ENCODE measurements around the gene RHOF.

The RHOF gene, protein sequence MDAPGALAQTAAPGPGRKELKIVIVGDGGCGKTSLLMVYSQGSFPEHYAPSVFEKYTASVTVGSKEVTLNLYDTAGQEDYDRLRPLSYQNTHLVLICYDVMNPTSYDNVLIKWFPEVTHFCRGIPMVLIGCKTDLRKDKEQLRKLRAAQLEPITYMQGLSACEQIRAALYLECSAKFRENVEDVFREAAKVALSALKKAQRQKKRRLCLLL

DNA sequence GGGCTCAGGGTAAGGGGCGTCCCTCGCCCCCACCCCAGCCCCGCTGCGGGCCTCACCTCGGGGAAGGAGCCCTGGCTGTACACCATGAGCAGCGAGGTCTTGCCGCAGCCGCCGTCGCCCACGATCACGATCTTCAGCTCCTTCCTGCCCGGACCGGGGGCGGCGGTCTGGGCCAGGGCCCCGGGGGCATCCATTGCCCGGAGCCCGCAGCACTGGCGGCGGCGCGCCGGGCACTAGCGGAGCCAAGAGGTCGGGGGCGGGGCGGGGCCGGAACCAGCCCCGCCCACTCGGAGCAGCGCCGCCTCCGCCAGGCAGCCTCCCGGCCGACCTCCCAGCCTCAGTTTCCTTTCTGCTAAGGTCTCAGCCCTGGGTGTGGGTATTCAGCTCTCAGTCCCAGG, at the start of gene RHOF:
TSS of gene RHOF (minus strand) at position 249 of the 398 bp plus-strand sequence. CDS start at position 194, 55 bp downstream.
- ATAC-seq (peak; percentile 6), DNase-seq (peak; percentile 84)

DNA sequence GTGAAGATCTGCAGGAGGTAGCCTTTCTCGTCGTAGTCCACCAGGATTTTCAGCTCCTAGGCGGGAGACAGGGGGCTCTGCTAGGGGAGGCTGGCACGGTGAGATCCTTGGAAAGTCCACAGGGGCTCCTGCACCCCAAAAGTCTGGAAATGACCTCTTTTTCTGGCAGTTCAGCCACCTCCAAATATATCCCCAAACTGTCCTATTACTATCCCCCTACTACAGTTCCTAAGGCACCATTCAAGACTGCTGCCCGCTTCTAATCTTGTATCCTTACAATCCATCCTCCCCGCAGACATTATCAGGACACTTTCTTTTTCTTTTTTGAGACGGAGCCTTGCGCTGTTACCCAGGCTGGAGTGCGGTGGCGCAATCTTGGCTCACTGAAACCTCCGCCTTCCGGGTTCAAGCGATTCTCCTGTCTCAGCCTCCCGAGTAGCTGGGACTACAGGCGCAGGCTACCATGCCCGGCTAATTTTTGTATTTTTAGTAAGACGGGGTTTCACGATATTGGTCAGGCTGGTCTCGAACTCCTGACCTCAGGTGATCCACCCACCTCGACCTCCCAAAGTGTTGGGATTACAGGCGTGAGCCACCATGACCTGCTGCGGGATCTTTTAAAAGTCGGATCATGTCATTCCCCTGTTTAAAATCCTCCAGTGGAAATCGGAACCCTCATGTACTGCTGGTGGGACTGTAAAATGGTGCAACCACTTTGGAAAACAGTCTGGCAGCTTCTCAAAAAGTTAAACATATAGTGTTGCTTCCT, 46.7 kb upstream of the RHOF start:
- ATAC-seq: no peak

DNA sequence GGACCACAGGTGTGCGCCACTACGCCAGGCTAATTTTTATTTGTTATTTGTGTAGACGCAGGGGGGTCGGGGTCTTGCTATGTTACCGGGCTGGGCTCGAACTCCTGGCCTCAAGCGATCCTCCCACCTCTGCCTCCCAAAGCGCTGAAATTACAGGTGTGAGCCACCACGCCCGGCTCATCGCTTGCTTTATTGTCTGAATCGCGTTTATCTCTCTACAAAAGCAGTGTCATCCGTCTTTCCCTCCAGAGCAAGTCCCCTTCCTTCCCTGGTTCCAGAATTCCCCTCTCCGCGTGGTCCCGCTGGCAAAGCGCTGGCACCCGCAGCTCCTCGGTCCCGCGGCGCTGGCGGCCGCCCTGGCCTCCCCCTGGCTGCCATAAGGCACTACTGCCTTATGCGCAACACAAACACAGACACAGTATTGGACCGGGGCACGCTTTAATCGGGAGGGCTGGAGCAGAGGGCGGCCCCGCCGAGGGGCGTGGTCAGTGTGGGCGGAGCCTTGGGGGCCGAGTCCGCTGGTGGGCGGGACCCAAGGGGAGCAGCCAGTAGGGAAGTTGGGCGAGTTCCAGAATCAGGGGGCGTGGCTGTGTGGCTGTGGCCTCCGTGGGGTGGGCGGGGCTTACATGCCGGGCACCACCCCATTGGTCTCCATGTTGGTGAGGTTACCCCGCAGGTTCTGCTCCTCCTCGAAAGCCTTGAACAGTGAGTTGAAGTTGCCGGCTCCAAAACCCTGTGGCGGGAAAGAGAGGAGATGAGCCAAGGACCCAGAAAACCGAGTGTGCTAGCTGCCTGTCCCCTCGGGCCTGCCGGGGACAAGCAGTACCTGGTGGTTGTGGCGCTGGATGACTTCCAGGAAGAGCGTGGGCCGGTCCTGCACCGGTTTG, 45.9 kb upstream of the RHOF start:
- peak; percentile 98 for ATAC-seq

More for the DNA sequence above, 46.7 kb upstream of the RHOF start:
- no peak for DNase-seq

DNA sequence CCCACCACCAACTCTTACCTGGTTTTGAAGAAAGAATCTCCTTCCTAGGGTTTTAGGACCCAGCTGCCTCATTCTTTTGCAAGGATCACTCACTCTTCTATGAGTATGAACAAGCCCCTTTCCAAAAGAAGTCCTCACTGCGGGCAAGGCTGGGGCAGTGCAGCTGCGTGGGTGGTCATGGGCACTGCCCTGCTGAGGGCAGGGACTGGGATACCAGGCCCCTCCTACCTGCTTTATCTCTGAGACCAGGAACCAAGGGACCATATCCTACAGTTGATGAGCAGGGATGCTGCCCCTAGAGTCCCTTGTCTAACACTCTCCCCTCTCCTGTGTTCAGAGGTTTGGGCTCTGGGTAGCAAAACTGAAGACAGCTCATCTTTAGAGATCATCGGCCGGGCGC, 44.6 kb upstream of the RHOF start:
- ATAC-seq: no peak
- no peak for DNase-seq

More for the DNA sequence above, 45.9 kb upstream of the RHOF start:
- peak; percentile 100 for DNase-seq

DNA sequence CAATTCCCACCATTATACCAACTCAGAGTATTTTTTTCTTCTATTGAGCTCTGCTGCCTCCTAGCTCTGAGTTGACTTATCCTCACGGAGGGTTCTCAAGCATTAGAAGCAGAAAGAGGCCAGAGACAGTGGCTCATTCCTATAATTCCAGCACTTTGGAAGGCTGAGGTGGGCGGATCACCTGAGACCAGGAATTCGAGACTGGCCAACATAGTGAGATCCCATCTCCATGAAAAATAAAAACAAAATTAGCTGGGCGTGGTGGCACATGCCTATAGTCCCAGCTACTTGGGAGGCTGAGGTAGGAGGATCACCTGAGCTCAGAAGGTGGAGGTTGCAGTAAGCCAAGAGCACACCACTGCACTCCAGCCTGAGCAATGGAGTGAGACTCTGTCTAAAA, 44.2 kb upstream of the RHOF start:
- DNase-seq (no peak), ATAC-seq (no peak)

DNA sequence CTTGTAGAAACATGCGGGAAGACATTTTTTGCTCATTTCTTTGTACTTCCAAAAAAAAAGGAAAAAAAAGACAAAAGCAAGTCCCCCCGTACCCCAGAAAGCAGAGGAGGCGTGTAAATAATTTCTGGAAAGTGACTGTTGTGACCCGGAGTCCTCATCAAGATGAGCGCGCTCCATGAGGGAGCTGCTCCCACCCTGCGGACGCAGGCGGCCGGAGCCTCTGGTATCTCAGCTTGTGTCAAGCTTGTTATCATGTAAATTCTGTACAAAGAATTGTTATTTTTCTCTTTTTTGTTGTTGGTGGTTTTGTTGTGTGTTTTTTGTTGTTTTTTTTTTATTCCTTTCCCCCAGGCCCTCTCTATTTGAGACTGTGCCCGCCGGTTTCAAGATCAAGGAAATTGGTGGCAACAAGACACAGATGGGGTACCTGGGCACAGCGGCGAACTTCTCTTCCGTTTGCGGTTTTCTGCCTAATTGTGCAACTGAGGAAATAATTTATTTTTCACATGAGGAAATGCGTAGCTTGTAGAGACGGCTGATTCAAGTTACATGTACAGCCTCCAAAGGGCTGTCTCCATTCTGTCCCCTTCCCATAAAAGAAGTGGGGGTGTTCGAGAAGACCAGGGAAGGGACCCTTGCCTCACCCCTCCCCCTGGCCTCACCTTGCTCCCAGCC, 38.2 kb upstream of the RHOF start:
- ATAC-seq (no peak), DNase-seq (no peak)

DNA sequence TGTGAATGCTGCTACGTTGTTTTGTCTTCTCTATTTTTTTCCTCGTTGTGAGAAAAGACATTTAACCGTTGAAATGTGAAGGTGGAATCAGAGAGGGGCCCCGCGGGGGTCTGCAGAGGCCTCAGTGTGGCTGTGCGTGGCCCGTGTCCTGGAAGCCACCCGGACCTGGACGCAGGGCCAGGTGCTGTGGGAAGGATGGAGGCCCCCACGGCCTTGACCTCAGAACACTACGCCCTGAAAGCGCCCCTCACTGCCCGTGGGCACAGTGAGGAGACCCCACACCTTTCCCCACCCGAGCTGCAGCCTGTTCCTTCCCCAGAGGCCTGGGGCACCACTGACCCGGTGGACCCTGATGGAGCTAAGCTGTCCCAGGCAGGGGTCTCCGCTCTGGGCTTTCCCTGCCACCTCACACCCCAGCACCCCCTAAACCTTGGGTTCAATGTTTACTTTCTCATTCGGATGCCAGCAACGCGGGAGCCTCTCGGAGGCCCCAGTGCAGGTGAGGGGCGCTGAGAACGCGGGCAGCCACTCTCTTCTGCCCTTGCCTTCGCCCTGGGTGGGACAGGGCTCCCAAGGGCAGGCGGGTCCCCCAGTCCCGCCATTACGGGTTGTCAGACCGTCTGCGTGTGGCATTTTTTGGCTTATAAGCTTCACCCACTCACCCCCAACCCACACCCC, 37.2 kb upstream of the RHOF start:
- DNase-seq (no peak), ATAC-seq (no peak)

DNA sequence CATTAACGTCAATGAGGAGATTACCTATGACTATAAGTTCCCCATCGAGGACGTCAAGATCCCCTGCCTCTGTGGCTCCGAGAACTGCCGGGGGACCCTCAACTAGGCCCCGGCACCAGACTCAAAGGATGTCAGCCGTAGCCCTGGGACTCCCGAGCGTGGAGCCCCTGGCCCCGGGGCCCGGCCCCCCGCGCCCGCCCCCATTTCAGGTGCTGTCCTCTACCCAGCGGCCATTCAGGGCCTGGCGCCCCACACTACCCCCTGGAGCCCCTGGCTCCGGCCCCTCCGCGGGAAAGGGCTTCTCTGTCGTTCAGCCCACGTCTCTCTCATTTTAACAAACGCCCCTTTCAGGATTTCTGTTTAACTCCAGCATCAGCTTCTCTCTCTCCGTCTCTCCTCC, 36.6 kb upstream of the RHOF start:
- DNase-seq (no peak), ATAC-seq (no peak)

DNA sequence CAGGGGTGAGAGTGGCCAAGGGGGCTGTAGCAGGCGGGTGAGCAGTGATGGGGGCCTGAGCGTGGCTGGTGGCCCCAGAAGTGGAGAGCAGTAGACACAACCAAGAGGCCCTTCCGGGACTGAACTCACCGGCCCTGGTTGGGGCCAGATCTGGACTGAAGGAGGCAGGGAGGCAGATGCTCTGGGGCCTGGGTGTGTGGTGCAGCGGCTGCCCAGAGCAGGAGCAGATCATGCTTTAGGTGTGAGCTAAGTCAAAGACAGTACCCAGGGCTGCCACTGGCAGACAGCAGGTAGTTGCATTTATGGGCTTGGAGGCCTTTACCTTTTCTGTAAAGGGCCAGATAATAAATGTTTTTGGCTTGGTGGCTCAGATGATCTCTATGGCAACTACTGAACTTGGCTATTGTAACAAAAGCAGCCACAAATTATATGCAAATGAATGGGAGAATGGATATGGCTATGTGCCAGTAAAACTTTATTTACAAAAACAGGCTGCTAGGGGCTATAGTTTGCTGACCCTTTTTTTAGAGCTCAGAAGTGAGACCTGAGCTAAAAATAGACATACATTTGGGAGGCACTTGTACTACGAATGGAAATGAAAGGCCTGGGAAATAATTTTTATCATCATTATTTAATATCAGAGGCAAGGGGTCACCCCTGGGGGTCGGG, 35.9 kb upstream of the RHOF start:
- no peak for DNase-seq
- ATAC-seq: no peak

DNA sequence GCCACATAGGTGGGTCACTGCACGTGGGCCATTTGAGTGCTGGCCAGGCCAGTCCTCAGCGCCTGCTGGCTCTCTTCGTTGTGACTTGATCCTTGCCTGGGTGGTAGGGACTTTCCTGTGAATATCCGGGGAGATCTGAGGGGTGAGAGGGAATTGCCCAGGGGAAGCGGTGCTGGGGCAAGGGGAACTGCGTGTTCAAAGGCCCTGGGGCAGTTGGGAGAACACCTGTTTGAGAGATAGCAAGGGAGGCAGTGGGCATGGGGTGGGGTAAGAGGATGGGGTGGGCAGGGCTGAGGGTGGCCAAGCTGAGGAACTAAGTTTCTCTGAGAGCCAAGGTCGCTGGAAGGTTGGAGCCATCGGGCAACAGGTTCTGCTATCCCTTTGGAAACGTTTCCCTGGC, 35.3 kb upstream of the RHOF start:
- ATAC-seq (no peak), DNase-seq (no peak)

DNA sequence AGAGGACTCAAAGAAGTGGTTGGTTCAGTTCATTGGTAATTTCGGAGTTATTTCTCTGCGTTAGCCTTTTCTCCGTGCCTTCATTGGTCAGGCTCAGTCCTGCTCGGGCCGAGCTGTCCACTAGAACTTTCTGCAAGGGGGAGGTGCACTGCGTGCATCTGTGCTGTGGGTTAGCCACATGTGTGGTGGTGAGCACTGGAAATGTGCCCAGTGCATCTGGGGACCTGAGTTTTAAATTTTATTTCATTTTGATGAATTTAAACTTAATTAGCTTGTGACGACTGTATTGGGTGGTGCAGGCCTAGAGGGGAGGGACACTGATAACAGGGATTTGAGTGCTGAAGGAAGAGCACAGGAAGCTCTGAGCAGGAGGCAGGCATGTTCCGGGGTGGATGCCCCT, 34.8 kb upstream of the RHOF start:
- DNase-seq (no peak), ATAC-seq (no peak)

DNA sequence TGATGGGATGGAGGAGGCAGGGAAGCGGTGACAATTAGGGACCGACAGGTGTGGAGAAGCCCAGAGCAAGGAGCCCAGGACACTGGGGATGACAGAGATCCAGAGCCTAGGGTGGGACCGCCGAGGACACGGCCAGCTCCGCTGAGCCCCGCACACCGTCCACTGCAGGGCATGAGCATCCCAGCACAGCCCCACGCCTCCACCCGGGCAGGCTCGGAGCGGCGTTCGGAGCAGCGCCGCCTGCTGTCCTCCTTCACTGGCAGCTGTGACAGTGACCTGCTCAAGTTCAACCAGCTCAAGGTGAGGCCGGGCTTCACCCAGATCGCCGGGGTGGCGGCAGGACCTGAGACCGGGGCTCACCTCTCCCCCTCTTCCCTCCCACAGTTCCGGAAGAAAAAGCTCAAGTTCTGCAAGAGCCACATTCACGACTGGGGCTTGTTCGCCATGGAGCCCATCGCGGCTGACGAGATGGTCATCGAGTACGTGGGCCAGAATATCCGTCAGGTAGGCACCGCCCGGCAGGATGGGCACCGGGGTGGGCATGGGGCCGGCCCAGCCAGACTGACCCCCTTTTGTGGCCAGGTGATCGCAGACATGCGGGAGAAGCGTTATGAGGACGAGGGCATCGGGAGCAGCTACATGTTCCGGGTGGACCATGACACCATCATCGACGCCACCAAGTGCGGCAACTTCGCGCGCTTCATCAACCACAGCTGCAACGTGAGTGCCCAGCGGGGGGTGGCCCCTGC, 34.0 kb upstream of the RHOF start:
- DNase-seq (no peak), ATAC-seq (no peak)

DNA sequence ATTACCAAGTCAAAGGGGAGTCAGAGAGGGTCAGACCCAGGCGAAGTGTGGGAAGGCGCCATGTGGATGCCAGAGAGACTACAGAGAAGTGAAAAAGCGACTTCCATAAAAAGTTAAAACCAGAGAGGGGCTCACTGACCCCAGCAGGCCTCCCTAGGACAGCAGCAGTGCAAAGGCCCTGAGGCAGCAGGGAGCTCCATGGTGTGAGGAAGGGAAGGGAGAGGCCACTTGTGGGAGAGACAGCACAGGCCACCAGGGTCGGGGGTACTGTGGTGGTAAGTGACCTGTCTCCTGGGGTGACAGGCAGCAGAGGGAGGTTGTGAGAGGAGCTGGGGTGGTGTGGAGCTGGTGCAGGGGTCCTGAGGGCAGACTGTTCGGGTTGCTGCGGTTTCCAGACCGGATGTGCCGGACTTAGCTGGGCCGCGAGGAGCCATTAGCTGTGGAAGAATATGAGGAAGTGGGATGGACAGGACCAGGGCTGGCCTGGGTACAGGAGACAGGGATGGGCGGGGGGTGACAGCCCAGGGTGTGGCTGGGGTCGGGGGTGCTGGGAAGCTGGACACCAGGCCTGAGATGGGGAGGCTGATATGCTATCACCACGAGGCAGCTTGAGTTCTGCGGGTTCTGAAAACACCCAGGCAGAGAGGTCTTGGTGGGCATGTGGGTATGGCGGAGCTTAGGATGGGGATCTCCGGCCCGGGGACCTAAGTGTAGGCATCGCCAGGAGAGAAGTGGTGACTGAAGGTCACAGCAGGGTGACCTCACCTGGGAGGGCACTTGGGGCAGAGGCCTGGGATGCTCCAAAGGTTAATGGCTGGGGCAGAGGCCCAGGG, 33.0 kb upstream of the RHOF start:
- no peak for DNase-seq
- no peak for ATAC-seq

DNA sequence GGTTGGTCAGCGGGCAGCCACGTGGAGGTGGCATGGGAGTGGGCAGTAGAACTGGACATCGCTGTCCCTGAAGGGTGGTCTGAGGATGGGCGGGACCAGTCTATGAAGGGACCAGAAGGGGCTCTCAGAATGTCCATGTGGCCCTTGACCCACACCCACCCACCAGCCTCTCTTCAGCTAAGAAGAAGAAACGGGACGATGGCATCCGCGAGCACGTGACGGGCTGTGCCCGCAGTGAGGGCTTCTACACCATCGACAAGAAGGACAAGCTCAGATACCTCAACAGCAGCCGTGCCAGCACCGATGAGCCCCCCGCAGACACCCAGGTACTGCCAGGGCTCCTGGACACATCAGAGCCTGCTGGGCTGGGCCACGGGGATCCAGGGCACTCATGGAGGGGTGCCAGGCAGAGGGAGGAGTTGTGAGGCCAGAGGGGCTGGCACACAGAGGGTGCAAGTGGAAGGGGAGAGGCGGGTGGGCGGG, 31.6 kb upstream of the RHOF start:
- DNase-seq: no peak
- ATAC-seq: no peak

DNA sequence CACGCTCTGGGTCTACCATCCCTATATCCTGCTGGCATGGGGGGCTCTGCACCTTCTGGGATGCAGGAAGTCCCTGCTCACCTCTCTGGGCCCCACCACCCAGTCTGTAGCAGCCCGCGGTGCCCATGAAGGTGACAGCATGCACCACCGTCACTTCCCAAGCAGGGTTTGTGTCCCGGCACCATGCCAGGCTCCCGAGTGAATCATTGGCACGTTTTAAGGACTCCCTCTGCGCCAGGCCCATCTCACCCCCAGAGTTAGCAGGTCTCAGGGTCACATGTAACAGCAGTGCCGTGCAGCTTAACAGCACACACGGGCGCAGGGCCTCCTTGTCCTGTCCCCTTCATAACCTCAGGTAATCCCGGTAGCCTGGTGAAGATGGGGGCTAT, 30.2 kb upstream of the RHOF start:
- ATAC-seq (no peak), DNase-seq (no peak)

DNA sequence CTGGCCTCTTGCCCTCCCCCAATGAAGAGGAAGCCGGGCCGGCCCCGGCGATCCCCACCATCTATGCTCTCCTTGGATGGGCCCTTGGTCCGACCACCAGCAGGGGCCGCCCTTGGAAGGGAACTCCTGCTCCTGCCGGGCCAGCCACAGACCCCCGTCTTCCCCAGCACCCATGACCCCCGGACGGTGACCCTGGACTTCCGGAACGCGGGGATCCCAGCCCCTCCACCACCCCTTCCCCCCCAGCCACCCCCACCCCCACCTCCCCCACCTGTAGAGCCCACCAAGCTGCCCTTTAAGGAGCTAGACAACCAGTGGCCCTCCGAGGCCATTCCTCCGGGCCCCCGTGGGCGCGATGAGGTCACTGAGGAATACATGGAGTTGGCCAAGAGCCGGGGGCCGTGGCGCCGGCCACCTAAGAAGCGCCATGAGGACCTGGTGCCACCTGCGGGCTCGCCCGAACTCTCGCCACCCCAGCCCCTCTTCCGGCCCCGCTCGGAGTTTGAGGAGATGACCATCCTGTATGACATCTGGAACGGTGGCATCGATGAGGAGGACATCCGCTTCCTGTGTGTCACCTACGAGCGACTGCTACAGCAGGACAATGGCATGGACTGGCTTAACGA, 29.7 kb upstream of the RHOF start:
- DNase-seq: no peak

DNA sequence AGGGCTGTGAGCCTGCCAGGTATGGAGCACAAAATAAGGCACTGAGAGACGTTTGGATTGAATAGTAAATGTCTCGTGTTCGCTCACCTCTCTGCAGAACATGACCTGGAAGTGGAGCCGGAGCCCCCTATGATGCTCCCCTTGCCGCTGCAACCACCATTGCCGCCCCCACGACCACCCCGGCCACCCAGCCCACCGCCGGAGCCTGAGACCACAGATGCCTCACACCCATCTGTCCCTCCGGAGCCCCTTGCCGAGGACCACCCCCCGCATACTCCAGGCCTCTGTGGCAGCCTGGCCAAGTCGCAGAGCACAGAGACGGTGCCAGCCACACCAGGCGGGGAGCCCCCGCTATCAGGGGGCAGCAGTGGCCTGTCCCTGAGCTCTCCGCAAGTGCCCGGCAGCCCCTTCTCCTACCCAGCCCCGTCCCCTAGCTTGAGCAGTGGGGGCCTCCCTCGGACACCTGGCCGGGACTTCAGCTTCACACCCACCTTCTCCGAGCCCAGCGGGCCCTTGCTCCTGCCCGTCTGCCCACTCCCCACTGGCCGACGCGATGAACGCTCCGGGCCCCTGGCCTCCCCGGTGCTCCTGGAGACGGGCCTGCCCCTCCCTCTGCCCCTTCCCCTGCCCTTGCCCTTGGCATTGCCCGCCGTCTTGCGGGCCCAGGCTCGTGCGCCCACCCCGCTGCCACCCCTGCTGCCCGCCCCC, 29.1 kb upstream of the RHOF start:
- ATAC-seq: no peak

More for the DNA sequence above, 29.7 kb upstream of the RHOF start:
- ATAC-seq: no peak

DNA sequence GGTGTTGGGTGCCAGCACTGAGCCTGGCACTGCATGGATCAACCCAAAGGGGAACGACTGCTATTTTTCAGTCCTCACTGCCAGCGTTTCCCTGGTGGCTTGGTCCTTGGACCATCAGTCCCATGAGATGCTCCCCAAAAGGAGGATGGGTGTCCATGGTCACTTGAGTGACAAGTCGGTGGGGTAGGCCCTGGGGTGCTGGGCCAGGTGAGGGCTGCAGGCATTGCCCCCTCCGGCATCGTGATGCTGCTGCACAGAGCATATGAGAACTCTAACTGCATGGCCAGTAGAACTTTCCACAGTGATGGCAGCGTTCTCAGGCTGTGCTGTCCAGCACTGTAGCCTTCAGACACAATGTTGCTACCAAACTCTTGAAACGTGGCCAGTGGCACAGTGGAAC, 26.6 kb upstream of the RHOF start:
- no peak for ATAC-seq
- DNase-seq: no peak

More for the DNA sequence above, 29.1 kb upstream of the RHOF start:
- no peak for DNase-seq
